SU-DHL-6 (cell line): ENCODE data around the gene SDS.

ENCODE experiments used
- EZH2phosphoT487 ChIP-seq: fragments of 200-600 bp; sonication (generic), shearing (Covaris generic); conservative IDR thresholded peaks from 2 replicates; pipeline ENCODE4 v1.6.1; 2018; ENCODE audit warnings: mild to moderate bottlenecking, antibody characterized with exemption, low read length, moderate library complexity, mixed read lengths
- TF ChIP-seq, protein P1 (sequence below): fragments of 200-600 bp; sonication (generic); IDR thresholded peaks from one replicate; pipeline ENCODE4 v1.5.1; 2017; ENCODE audit warnings: antibody characterized with exemption, mild to moderate bottlenecking, low read length, moderate library complexity; ENCODE audit not compliant: insufficient read depth, poor library complexity, severe bottlenecking

DNA sequence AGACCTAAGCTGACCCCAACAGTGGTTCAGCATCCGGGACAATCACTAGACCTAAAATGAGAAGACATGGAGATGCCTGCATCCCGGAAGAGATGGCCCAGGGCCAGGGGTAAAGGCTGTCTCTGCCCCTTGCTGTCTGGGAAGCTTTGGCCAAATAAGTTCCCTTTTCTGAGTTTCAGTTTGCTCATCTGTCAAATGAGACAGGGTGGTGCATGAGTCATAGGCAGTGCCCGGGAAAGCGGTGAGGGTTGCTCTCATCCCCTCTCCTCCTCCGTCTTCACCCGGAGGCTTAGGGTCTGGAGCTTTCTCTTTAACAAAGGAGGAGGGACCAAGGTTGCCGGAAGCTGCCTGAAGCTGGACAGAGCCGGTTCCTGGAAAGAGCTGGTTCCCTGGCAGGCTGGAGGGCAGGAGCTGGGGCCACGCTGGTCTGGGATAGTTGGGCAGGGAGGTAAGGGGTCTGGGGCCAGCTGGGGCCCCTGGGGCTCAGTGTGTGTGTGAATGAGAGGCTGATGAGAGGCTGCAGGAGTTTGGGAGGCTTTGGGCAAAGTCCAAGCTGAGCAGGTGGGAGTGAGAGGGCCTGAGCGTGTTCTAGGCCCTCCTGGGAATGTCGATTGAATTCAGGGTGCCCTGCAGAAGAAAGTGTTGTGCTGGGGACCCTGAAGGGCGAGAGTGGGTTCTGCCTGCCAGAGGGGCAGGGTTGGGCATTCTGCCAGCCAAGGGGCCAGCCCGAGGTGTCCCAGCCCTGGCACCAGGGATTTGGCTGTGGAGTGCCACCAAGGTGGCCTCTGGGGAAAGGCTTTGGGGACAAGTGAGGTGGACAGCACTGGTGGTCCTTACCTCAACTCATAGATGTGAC is 18.6 kb upstream of the SDS start, which contains the start of gene SDSL:
- no peak for TF ChIP-seq EZH2phosphoT487
- TF ChIP-seq, protein P1, sequence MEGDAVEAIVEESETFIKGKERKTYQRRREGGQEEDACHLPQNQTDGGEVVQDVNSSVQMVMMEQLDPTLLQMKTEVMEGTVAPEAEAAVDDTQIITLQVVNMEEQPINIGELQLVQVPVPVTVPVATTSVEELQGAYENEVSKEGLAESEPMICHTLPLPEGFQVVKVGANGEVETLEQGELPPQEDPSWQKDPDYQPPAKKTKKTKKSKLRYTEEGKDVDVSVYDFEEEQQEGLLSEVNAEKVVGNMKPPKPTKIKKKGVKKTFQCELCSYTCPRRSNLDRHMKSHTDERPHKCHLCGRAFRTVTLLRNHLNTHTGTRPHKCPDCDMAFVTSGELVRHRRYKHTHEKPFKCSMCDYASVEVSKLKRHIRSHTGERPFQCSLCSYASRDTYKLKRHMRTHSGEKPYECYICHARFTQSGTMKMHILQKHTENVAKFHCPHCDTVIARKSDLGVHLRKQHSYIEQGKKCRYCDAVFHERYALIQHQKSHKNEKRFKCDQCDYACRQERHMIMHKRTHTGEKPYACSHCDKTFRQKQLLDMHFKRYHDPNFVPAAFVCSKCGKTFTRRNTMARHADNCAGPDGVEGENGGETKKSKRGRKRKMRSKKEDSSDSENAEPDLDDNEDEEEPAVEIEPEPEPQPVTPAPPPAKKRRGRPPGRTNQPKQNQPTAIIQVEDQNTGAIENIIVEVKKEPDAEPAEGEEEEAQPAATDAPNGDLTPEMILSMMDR: no peak
